Stimulated activated naive CD4-positive, alpha-beta T cell (primary cell): ENCODE results near the gene DPH1.
A peak's percentile ranks its signal among the peaks of the same experiment; 100 is the strongest.
"Not testable (repeated sequence)": the region's sequence is repeated elsewhere in the genome, so short reads cannot be mapped to it uniquely, and the experiment has no call there.

ENCODE experiments used
- DNase-seq, 6 experiments: peaks; one replicate each; lab custom pipeline; 2025; lab: John Stamatoyannopoulos, UW

The DPH1 gene

DNA sequence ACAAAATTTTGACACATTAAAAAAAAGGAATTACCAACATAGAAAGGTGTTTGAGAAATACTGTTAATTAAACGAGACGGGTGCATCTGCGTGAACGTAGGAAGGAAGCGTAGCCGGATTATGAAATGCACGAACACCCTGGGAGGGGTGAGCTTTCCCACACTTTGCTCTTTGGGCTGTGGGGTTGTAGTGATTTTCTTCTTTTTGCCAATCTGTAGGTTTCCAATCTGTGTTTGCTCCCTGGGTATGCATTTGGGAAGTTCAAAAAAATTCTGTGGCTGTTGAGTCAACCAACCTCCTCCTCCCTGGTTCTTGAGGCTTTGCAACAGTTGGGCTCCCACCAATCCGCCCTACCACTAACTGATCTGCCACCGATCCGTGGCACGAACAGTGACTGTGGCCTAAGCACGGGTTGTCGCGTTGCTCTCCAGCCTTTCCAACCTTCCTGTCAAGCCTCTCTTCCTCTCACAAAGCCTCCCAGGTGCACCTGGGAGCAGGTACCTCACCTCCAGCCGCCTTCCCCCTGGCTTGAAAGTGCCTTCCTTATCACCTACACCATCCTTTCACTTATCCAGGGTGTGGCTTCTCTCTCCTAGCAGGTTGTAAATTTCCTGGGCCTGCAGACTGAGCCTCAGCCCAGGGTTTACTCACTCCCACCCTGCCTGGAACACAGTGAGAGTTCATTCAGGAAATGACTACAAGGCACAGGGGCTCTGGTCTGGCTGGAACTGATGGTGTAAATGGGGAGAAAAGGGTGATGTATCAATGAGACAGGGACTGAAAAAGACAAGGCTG lies 21.4 kb upstream of the DPH1 start:
- no peak for DNase-seq

DNA sequence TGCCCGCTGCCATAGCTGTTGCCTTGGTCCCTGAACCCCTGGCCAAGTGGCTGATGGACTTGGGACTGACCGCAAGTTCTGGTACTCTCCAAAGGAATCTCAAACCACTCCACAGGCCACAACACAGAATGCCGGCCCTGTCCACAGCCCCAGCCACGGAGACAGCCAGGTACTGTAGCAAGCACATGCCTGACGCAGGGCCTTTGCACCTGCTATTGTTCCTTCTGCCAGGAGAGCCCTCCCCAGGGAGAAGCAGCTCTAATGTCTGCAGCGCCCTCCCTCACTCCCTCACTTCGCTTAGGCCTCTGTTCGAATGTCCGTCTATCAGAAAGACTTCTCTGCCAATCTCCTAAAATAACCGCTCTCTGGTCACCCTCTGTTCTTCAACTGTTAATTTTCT lies 20.2 kb upstream of the DPH1 start:
- no peak for DNase-seq

DNA sequence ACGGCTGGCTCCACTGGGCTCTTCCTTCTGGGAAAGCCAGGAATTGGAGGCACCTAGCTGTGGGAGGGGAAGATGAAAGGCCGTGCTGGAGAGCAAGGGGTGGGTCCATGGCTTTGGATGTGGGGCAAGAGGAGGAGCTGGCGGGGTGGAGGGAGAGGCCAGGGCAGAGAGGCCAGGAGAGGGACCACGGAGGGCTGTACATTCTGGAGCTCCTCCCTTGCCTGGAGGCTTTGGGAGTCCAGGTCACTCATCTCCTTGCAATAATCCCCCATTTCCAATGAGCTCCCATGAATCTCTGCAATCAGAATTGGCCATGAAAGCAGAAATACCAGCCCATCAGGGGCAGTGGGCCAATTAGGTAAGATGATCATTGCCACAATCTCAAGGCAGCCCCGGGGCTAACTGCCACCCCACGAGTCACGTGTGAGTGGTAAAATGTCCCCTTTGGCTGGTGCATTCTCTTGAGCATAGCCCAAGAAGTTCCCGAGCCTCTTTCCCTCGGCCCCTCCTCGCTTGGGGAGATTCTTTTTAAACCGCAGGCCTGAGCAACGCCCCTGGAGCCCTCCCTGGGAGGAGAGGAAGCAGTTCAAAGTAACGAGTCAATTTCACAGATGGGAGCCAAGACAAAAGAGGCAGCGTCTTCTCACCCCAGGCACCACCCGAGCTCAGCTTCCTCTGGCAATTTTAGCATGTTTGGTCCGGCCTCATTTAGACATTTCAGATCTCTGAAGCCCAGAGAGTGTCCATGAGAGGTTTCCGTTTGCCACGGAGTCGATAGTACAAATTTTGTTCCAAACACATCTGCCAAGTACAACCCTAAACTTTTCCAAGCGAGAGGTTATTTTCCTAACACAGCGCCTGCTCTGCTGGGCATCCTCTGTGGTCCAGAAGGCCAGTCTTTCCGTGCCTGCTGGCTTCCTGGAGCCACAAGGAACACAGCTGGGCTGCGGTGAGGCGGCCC lies 18.3 kb upstream of the DPH1 start:
- DNase-seq, result no peak

DNA sequence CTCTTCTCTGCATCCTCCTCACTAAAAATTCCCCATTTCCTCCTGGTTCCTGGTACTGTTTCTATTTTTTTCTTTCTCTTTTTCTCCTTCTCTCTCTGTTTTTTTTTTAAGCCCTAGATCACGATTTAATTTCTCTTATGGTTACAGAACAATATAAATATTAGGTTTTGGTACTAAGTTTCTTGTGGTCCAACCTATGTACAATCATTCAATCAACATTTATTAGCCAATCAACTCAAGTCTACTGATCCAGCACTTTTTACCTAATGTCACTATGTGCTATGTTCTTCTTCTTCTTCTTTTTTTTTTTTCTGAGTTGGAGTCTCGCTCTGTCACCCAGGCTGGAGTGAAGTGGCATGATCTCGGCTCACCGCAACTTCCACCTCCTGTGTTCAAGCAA lies 17.5 kb upstream of the DPH1 start:
- DNase-seq, result no peak

DNA sequence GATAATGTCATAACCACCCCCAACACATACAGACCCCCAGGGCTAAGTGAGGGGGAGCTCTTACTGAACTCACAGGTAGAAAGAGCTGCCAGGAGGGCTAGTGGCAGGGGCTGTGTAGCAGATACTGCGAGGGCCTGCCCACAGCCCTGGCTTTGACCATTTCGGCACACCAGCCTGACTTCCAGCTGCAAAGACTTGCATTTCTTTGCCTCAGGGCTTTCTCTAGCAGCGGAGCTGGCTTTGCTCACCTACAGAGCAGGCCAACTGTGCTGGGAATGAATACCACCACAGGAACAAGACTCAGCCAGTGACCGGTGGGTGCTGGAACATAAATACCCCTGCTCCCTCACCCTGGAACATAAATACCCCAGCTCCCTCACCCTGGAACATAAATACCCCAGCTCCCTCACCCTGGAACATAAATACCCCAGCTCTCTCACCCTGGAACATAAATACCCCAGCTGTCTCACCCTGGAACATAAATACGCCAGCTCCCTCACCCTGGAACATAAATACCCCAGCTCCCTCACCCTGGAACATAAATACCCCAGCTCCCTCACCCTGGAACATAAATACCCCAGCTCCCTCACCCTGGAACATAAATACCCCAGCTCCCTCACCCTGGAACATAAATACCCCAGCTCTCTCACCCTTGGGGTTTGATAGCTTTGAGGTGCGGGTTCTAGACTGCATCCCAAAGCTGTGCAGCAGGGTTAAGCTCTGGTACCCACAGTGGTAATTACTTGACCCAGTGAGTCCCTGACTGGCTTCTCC lies 16.5 kb upstream of the DPH1 start:
- DNase-seq, result not testable (repeated sequence)

DNA sequence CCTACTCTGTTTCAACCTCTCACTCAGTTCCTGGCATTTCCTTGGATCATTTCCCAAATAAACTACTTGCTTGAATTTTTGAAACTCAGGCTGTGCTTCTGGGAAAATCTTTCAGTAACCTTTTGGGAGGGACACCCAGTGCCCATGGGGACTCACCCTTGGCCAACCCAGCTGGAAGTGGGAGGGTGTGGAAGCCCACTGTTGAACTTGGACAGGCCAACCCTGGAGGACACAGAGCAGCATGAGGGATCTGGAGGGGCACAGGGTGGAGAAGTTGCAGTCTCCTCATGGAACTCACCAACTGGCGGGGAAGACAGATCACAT lies 16.0 kb upstream of the DPH1 start:
- DNase-seq, result no peak

DNA sequence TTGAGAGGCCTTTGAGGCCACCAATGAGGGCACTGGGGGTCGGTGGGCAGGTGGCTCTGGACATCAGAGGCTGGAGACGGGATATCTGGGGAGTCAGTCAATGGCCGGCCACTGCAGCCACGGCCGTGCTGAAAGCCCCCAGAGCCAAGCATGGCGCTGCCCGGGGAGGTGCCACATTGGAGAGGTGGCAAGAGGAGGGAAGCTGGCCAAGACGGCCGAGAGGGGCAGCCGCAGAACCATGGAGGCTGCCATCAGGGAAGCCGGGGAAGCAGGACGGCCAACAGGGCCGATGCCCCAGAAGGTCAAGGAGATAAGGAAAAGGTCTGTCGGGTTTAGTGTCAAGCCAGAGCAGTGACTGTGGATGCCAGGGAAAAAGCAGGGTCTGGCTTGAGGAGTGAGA lies 14.6 kb upstream of the DPH1 start:
- DNase-seq, result no peak

DNA sequence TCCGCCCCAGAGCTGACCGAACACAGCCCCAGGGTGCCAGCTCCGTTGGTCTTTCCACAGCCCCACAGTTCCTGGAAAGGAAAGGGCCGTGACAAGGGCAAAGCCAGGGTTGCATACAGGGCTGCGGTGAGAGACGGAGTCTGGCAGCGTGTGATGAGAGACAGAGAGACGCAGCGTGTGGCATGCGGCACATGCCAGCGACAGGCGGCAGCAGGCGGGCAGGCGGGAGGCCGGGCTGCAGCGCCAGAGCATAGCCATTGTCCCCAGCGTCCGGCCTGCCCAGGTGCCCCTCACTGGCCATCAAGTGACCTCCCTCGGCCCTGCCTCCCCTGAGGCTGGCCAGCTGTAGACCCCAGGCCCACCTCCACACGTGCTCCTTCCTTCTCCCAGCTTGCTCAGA lies 13.5 kb upstream of the DPH1 start:
- no peak for DNase-seq

DNA sequence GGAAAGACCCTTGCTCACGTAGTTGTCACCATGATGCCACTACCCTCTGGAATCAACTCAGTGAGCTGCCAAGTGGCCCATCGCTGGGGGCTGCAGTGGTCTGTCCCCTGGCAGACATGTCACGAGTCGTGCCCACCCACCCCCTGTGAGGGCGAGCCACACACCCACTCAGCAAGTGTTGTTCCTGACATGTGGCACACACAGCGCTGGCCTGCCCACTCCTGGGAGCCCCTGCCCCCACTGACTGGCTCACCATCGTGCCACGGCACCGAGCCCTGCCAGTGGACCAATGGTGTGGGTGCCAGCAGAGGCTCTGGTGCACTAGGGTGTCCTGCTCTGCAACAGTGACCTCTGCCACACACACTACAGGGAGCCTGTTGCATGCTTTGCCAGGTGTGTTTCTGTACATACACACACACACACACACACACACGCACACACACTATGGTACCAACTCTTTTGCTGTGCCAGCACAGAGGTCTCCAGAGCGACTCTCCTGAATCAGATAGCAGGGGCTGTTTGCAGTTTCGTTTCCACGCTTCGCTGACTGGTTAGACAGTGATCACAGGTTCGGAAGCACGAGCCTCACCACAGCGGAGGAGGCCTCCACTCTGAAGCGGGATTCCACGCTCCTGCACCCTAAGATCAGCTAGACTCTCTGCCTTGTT lies 12.5 kb upstream of the DPH1 start:
- no peak for DNase-seq

DNA sequence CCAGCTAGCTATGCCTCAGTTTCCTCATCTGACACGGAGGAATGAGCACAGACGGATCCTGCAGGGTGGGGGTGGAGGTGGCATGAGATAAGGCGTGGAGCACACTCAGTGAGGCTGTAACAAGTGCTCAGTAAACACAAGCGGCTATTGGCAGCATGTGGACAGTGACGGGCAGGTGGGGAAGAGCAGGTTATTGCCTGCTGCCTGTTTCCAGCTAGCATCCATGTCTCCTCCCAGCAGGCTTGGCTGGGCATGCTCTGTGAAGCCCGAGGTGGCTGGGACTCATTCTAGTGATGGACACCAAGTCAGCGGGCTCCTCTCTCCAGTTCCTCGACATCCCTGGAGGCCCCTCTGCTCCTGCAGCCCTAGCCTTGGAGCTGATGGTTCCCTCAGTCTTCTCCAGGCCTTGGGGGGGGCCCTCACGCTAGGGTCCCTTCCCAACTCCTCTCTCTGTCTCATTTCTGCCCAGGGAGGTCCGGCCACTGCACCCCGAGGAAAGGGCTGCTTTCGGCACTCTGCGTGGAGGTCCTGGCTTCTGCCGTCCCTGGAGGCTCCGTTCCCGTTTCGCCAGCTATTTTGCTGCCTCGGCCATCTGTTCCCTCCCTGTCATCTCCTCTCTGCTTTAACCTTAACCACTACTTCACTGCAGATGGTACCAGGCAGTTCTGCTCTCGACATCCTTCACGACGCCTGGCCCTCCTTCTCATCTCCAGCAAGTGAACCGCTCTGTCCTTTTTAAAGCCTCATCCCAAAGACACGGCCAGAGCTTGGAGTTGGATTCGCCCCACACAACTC lies 11.0 kb upstream of the DPH1 start:
- DNase-seq, result no peak

DNA sequence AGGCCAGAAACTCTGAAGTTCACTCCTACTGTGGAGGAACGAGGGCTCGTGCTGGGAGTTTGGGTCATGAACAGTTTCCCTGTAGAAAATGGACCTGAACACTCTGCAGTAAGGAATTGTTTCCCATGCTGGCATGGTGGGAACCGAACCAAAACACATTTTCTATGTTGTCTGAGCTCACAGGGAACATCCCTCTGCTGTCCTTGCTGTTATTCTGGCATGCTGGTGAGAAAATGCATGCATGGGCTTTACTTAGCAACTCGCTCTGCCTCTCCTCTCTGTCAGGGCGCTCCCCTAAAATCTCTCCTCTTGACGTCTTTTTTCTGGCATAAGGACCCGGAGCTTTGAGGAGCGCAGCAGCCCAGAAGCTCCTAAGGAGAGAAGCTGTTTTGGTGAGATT lies 10.2 kb upstream of the DPH1 start:
- no peak for DNase-seq

DNA sequence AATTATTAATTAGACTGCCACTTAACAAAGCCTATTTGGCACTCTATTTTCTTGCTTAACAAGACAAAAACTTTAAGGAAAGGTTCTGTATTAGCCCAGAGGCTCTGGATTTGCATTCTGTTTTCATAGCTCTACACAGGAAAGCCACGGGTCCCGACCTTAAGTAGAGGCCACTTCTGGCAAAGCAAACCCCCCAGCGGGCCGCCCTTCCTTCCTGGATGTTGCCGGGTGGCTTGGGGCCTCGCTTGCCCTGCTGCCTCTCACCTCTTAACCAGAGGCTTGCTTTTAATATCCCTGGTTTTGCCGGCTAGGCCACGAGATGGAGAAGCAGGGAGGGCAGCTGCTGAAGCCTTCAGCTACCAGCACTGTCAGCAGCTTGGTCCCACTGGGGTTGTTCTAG lies 9.2 kb upstream of the DPH1 start:
- no peak for DNase-seq

DNA sequence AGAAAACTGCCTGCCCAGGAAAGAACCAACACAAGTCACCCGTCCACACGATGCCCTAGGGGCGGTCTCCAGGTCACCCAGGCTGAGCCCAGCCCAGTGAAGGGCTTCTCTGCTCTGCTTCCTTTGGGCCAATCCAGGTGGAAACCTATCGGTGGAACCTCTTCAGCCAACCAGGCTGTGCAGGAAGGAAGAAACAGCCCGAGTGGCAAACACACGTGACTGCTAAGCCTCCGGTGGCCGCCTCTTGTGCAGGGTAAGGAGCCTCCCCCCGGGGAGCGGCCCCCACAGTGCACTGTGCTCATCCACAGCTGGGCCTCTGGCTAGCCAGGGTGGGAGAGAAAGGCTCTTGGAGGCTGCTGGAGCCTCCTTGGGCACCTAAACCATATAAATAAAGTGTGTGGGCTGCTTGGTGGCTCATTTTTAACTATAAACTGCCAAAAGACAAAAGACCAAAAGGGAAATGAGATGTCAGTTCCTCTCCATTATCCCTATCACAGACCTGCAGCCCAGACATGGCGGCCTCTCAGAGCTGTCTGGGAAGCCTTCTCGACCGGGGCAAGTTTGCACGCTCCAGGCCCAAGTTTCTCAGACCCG lies 7.2 kb upstream of the DPH1 start:
- DNase-seq, result no peak

DNA sequence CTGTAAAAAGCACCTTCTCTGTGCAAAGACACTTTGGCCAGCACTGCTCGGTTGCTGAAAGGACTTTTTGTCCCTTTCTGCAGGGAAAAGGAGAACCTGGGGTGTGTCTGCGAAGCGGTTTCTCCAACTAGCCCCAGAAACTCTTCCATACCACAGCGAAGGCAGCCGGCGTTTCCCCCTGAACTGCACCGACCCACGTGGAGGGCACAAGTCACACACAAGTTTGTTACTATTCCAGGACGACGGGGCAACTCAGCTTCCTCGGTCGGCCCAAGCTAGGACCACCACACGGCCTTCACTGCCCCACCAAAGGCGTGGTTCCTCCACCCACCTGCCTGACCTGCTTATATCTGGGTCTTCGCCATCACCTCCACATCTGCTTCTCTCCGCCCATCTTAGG lies 6.7 kb upstream of the DPH1 start:
- no peak for DNase-seq

DNA sequence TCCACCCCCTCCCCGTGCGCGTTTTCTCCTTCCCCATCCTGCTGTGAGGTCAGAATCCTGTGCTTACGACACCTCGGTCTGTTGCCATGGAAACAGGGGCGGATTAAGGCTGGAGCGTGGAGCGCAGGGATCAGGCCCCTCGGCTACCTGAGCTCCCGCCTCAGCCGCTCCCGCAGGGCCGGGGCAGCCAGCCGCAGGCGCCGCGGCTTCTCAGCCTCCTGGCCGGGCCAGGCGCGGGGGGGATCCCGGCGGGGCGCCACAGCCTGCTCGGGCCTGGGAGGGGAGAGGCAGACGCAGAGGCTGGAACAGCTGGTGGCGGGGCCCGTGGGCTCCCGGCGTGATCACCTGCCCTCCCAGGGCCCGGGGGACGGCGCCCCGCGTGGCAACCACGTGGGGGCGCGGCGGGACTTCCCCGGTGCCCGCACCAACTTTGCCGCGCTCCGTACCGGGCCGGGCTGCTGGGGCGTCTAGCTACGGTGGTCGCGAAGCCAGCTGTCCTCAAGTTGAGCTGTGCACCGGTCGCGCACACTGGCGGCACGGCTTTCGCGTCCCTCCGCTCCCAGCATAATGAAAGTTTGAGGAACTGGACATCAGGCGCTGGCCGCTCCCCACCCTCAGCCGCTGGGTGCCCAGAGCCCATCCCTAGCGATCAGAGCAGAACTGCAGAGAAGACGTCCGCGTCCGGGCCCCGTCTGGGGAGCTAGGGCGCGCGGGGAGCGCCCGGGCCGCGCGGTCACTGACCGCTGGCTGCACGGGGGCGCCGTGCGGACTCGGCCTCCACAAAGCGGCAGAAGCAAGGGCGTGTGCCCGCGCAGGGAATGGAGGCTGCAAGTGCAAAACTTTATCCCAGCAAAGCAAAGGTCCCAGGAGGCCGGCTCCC lies 6.0 kb upstream of the DPH1 start:
- peak; percentile 17 to 60 (median 34) for DNase-seq

DNA sequence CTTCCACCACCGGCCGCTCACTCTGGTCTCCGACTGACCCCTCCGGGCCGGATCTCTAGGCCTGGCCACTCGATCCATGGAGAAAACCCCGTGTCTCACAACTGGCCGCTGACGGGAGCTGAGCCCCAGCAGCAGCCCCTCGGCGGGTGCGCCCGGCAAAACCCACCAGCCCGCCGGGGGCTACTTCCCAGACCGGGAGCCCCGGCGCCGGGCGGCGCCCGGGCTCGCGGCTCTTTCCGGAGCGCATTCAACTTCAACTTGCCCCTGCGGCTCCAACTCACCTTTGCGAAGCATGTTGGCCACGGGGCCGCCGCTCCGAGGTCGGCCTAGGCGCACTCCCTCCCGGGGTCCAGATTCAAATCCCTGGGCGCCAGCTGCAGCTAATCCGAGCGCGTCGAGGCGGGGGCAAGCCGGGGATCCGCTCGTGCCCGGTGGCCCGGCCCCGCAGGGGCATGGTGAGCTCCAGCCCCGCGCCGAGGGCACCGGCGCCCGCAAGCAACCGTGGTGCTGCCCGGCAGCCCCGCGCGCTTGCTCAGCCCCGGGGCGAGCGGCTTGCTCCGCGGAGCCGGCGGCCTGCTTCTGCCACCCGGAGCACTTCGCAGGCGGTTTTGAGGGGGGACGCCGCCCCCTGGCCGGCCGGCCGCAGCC lies 5.3 kb upstream of the DPH1 start:
- DNase-seq, result no peak

DNA sequence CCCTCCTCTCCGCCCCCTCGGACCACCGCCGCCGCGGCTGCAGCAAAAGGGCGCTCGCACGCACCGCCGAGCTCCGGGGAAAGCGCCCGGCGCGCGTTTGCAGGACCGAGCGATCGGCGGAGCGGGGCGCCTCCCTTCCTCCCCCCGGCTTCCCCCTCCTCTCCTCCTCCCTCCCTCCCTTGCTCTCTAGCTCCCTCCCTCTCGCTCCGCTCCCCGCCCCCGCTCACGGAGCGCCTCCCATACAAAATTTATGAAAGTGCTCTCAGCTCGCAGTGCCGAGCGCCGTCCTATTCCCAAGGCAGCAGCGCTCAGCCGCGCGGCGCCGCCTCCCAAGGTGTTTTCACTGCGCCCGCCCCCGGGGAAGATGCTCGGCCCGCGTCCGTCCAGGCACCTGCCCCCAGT lies 4.7 kb upstream of the DPH1 start, which contains the start of gene RTN4RL1:
RTN4RL1 (minus strand) TSS at position 115 of the 402 bp plus-strand sequence. CDS start 469 bp downstream, outside the sequence.
- peak; percentile 51 to 76 (median 64) for DNase-seq

DNA sequence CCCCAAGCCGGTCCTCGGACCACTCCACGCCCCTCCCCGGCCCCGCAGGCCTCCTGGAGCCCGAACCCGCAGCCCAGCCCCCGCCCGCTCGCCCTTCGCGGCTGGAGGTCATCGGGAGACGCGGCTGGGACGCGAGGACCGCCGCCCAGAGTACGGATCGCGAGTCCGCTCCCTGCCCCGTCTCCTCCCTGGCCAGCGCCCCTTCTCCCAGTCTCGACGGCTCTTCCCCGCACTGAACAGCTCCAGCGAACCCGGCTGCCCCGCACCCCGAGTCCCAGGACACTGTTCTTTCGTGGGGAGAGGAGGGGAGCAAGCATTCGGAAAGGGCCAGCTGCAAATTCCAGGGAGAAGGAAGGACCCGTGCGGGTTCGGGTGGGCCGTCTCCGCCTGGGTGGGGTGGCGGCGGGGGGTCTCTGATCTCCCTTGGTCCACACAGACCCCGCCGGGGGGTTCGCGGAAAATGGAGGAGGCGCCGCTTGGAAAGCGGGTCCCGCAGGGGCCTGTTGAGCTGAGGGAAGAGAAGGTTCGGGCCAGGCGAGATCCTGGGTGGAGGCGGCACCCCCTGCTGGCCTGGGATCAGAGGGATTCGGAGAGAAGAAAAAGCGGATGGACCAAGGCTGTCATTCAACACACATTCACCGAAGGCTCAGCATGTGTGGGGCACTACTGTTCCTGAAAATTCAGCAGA lies 4.2 kb upstream of the DPH1 start:
- peak in 2 of 6 experiments; percentile 13 to 26 for DNase-seq
